SK-N-SH treated with all-trans-retinoic acid at 6 μM for 48 hours (cell line): ENCODE measurements around the gene NFASC.

Source experiments
- ARNTL ChIP-seq: fragments of 450-650 bp; formaldehyde crosslinking; IDR thresholded peaks from 2 replicates; pipeline ENCODE4 v1.5.0; 2020; ENCODE audit warnings: low read depth, mild to moderate bottlenecking, moderate library complexity, borderline replicate concordance
- TOX ChIP-seq: fragments of 250-450 bp; sonication (Bioruptor Pico); IDR thresholded peaks from 2 replicates; pipeline ENCODE4 v1.8.0; 2021; ENCODE audit warnings: mild to moderate bottlenecking, moderate library complexity, borderline replicate concordance
- TF ChIP-seq, protein P1 (sequence below): fragments of 250-450 bp; sonication (Bioruptor Pico); IDR thresholded peaks from 2 replicates; pipeline ENCODE4 v1.8.0; 2020; ENCODE audit warnings: mild to moderate bottlenecking, moderate library complexity, borderline replicate concordance
- TF ChIP-seq, protein P2 (sequence below): fragments of 250-450 bp; sonication (Bioruptor Pico); IDR thresholded peaks from 2 replicates; pipeline ENCODE4 v1.5.0; 2020; ENCODE audit warnings: mild to moderate bottlenecking, moderate library complexity

DNA sequence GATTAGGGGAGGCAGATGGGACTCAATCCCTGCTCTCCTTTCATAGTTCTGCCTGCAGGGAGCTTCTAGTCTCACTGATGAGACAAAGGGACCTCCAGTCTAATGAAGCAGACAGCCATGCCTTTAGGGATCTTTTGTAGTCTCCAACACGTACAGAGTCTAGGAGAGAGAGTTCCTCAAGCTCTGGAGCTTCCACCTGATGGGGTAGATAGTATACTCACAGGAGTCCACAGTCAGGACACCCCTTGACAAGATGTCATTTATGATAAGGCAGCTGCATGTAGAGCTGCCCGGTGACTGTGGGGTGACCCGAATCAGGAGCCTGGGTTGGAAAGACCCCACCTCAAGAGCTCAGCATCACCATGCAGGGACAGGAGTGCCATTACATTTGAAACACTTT is 117.0 kb downstream of the NFASC start:
- no peak for TF ChIP-seq TOX
- TF ChIP-seq, protein P1, sequence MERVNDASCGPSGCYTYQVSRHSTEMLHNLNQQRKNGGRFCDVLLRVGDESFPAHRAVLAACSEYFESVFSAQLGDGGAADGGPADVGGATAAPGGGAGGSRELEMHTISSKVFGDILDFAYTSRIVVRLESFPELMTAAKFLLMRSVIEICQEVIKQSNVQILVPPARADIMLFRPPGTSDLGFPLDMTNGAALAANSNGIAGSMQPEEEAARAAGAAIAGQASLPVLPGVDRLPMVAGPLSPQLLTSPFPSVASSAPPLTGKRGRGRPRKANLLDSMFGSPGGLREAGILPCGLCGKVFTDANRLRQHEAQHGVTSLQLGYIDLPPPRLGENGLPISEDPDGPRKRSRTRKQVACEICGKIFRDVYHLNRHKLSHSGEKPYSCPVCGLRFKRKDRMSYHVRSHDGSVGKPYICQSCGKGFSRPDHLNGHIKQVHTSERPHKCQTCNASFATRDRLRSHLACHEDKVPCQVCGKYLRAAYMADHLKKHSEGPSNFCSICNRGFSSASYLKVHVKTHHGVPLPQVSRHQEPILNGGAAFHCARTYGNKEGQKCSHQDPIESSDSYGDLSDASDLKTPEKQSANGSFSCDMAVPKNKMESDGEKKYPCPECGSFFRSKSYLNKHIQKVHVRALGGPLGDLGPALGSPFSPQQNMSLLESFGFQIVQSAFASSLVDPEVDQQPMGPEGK, result no peak
- TF ChIP-seq, protein P2, sequence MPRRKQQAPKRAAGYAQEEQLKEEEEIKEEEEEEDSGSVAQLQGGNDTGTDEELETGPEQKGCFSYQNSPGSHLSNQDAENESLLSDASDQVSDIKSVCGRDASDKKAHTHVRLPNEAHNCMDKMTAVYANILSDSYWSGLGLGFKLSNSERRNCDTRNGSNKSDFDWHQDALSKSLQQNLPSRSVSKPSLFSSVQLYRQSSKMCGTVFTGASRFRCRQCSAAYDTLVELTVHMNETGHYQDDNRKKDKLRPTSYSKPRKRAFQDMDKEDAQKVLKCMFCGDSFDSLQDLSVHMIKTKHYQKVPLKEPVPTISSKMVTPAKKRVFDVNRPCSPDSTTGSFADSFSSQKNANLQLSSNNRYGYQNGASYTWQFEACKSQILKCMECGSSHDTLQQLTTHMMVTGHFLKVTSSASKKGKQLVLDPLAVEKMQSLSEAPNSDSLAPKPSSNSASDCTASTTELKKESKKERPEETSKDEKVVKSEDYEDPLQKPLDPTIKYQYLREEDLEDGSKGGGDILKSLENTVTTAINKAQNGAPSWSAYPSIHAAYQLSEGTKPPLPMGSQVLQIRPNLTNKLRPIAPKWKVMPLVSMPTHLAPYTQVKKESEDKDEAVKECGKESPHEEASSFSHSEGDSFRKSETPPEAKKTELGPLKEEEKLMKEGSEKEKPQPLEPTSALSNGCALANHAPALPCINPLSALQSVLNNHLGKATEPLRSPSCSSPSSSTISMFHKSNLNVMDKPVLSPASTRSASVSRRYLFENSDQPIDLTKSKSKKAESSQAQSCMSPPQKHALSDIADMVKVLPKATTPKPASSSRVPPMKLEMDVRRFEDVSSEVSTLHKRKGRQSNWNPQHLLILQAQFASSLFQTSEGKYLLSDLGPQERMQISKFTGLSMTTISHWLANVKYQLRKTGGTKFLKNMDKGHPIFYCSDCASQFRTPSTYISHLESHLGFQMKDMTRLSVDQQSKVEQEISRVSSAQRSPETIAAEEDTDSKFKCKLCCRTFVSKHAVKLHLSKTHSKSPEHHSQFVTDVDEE (CRISPR knock-in tag), result no peak
- TF ChIP-seq ARNTL, result no peak
